Fibroblast of lung (primary cell): ENCODE data around the gene UNC5A. TPM values are rescaled to one million over a fixed set of nuclear protein-coding genes. Genes with fewer than 3 reads are reported as not detected.

ENCODE experiments used
- DNase-seq, 2 donors: peaks; one replicate each; pipeline versions ENCODE4 v3.0.0 to v3.0.0-alpha.2; 2010; ENCODE audit warnings: low read depth in 2 of 2
- H2AFZ ChIP-seq: 2 replicates; pipeline ENCODE4 v1.5.1; 2012; ENCODE audit warnings: low read length, control low read depth, inconsistent platforms
- H3K27ac ChIP-seq: 2 replicates; pipeline ENCODE4 v1.5.1; 2011; ENCODE audit warnings: low read length, control low read depth; ENCODE audit not compliant: insufficient read depth
- H3K27me3 ChIP-seq: 2 replicates; pipeline ENCODE4 v1.5.1; 2011; ENCODE audit warnings: mild to moderate bottlenecking, low read length; ENCODE audit not compliant: control insufficient read depth, insufficient read depth
- H3K36me3 ChIP-seq: 2 replicates; pipeline ENCODE4 v1.5.1; 2011; ENCODE audit warnings: low read length; ENCODE audit not compliant: control insufficient read depth, insufficient read depth
- H3K4me1 ChIP-seq: 2 replicates; pipeline ENCODE4 v1.5.1; 2011; ENCODE audit warnings: low read length; ENCODE audit not compliant: control insufficient read depth, insufficient read depth; ENCODE audit errors: extremely low read depth
- H3K4me2 ChIP-seq: 2 replicates; pipeline ENCODE4 v1.5.1; 2011; ENCODE audit warnings: low read length, control low read depth; ENCODE audit not compliant: insufficient read depth; ENCODE audit errors: extremely low read depth
- H3K4me3 ChIP-seq, 4 experiments: fragments of 200-600 bp in 1 of 4; sonication (generic) in 1 of 4; replicated peaks in 1 of 4; 2 replicates each; pipeline ENCODE4 v1.5.1; 2011 to 2016; ENCODE audit warnings: low read length in 4 of 4, low read depth in 3 of 4, mild to moderate bottlenecking in 3 of 4, control low read depth in 2 of 4, inconsistent platforms in 1 of 4, mixed read lengths in 1 of 4; ENCODE audit not compliant: insufficient read depth in 1 of 4; ENCODE audit errors: control extremely low read depth in 1 of 4
- H3K79me2 ChIP-seq: 2 replicates; pipeline ENCODE4 v1.5.1; 2012; ENCODE audit warnings: mild to moderate bottlenecking, low read length, inconsistent platforms; ENCODE audit not compliant: control insufficient read depth, insufficient read depth
- H3K9ac ChIP-seq: 2 replicates; pipeline ENCODE4 v1.5.1; 2011; ENCODE audit warnings: mild to moderate bottlenecking, low read length, control low read depth; ENCODE audit not compliant: insufficient read depth
- H3K9me3 ChIP-seq: 2 replicates; pipeline ENCODE4 v1.5.1; 2012; ENCODE audit warnings: low read depth, low read length; ENCODE audit not compliant: control insufficient read depth, insufficient read depth
- H4K20me1 ChIP-seq: 2 replicates; pipeline ENCODE4 v1.5.1; 2011; ENCODE audit warnings: low read length; ENCODE audit not compliant: control insufficient read depth, insufficient read depth; ENCODE audit errors: extremely low read depth
- EZH2 ChIP-seq: IDR thresholded peaks from 2 replicates; pipeline ENCODE4 v1.5.1; 2012; ENCODE audit warnings: low read length, control low read depth, mild to moderate bottlenecking; ENCODE audit errors: missing control alignments
- polyA plus RNA-seq, 2 donors: library from polyadenylated mRNA; depleted of rRNA in 1 of 2; stranded (reverse) in 1 of 2; unstranded in 1 of 2; fragments of >200 nt; gene quantifications; 2 replicates each; pipeline ENCODE4 v1.2.1, GENCODE V29; 2011 to 2012; ENCODE audit warnings: missing spikeins in 1 of 2
- total RNA-seq: library from RNA; depleted of rRNA; stranded (reverse); fragments of >200 nt; gene quantifications from 2 replicates; pipeline ENCODE4 v1.2.1, GENCODE V29; 2014
- TF ChIP-seq, protein P1 (sequence below), 2 donors: IDR thresholded peaks in 1 of 2; conservative IDR thresholded peaks in 1 of 2; 1 replicate in 1 of 2; 2 replicates in 1 of 2; pipeline ENCODE4 v1.5.1; 2011 to 2012; ENCODE audit warnings: low read length in 2 of 2, control low read depth in 1 of 2, inconsistent platforms in 1 of 2, low read depth in 1 of 2, mild to moderate bottlenecking in 1 of 2

Gene UNC5A
- total and polyA plus RNA-seq, 2 donors (not counting 1 experiment from before 2014, with no cell fraction given) = not detected

DNA sequence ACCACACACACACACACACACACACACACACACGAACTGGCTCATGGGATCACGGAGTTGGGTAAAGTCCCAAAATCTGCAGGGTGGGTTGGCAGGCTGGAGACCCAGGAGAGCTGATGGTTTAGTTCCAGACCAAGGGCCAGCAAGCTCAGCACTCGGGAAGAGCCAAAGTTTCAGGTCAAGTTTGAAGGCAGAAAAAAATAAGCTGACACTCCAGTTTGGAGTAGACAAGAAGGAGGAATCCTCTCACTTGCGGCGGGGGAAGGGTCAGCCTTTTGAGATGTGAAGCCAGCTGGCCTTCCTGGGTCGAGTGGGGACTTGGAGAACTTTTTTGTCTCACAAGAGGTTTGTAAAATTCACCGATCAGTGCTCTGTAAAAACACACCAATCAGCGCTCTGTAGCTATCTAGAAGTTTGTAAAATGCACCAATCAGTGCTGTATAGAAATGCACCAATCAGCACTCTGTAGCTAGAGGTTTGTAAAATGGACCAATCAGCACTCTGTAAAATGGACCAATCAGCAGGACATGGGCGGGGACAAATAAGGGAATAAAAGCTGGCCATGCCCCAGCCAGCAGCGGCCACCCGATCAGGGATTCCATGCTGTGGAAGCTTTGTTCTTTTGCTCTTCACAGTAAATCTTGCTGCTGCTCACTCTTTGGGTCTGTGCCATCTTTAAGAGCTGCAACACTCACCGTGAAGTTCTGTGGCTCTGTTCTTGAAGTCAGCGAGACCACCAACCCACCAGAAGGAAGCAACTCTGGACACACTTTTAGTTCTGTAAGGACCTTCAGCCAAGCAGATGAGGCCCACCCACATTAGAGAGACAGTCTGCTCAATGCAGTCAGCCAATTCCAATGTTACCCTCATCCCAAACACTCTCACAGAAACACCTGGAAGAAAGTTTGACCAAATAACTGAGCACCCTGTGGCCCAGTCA lies 37.8 kb upstream of the UNC5A start:
- Histone ChIP-seq H3K27ac (no peak overlapping the region), H3K9ac (no peak overlapping the region), H3K4me3 (no peak overlapping the region), H3K4me2 (no peak overlapping the region), H3K4me1 (no peaks in the 10 kb centered on the region), H2AFZ (no peak overlapping the region), H4K20me1 (no peaks in the 10 kb centered on the region), H3K9me3 (no peaks in the 10 kb centered on the region), H3K79me2 (no peaks in the 10 kb centered on the region), H3K36me3 (no peaks in the 10 kb centered on the region), H3K27me3 (peaks cover 5% of the 10 kb centered on the region)
- no peak for DNase-seq
- TF ChIP-seq, protein P1, sequence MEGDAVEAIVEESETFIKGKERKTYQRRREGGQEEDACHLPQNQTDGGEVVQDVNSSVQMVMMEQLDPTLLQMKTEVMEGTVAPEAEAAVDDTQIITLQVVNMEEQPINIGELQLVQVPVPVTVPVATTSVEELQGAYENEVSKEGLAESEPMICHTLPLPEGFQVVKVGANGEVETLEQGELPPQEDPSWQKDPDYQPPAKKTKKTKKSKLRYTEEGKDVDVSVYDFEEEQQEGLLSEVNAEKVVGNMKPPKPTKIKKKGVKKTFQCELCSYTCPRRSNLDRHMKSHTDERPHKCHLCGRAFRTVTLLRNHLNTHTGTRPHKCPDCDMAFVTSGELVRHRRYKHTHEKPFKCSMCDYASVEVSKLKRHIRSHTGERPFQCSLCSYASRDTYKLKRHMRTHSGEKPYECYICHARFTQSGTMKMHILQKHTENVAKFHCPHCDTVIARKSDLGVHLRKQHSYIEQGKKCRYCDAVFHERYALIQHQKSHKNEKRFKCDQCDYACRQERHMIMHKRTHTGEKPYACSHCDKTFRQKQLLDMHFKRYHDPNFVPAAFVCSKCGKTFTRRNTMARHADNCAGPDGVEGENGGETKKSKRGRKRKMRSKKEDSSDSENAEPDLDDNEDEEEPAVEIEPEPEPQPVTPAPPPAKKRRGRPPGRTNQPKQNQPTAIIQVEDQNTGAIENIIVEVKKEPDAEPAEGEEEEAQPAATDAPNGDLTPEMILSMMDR (conservative IDR thresholded peaks at IDR 0.05 in 1 of 2, IDR thresholded peaks at IDR 0.05 in 1 of 2; ENCODE audit: low read depth in 1 of 2, low read length in 2 of 2) = no peak
- TF ChIP-seq EZH2 = no peak

DNA sequence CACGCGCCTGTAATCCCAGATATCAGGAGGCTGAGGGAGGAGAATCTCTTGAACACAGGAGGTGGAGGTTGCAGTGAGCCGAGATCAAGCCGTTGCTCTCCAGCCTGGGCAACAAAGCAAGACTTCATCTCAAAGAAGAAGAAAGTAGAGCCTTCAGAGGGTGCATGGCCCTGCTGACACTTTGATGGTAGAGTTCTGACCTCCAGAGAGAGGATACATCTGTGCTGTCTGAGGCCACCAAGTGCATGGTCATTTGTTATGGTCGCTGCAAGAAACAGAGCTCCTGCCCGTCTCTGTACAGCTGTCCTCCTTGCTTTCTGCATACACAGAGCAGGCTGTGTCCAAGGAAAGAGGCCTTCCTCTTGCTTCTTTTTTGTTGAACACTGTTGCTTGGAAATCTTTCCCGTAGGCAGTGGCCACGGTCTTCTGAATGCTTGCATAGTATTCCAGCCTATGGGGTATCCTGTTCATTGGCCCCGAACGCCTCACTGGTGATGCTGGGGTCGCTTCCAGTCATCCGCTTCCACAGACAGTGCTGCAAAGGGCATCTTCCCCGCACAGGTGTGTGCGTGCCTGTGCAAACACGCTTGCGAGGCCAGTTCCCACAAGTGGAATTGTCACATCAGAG lies 36.8 kb upstream of the UNC5A start:
- H3K9ac ChIP-seq = no peak overlapping the region
- no peaks in the 10 kb centered on the region for H4K20me1 ChIP-seq
- H3K79me2 ChIP-seq = no peaks in the 10 kb centered on the region
- peaks cover 7% of the 10 kb centered on the region for H3K27me3 ChIP-seq
- H3K9me3 ChIP-seq = no peaks in the 10 kb centered on the region
- no peak overlapping the region for H2AFZ ChIP-seq
- TF ChIP-seq, protein P1 (conservative IDR thresholded peaks at IDR 0.05 in 1 of 2, IDR thresholded peaks at IDR 0.05 in 1 of 2; ENCODE audit: low read depth in 1 of 2, low read length in 2 of 2) = no peak
- no peak for TF ChIP-seq EZH2
- no peak overlapping the region for H3K27ac ChIP-seq
- H3K4me1 ChIP-seq = no peaks in the 10 kb centered on the region
- H3K4me2 ChIP-seq = no peak overlapping the region
- H3K36me3 ChIP-seq = no peaks in the 10 kb centered on the region
- H3K4me3 ChIP-seq = no peak overlapping the region
- DNase-seq = no peak
